GM12874 (cell line): ENCODE results near the gene PROX2.

Experiments used
- CTCF ChIP-seq: IDR thresholded peaks from 2 replicates; pipeline ENCODE4 v1.5.1; 2011; ENCODE audit warnings: low read depth, mild to moderate bottlenecking, control low read depth, low read length, moderate library complexity; ENCODE audit not compliant: insufficient read depth

Gene PROX2

GRCh38 chr14:74913393-74913910 is 37.5 kb upstream of the PROX2 start:
- TF ChIP-seq CTCF, result no peak

- no peak for TF ChIP-seq CTCF
These were observed 36.9 kb upstream of the PROX2 start for GRCh38 chr14:74912801-74913200.

GRCh38 chr14:74912111-74912510 is 36.2 kb upstream of the PROX2 start:
- TF ChIP-seq CTCF, result no peak

- TF ChIP-seq CTCF, result no peak
These were observed 35.8 kb upstream of the PROX2 start for GRCh38 chr14:74911704-74912103.

- no peak for TF ChIP-seq CTCF
These were observed 35.3 kb upstream of the PROX2 start for GRCh38 chr14:74911221-74911620.

- TF ChIP-seq CTCF, result no peak
These were observed 34.6 kb upstream of the PROX2 start for GRCh38 chr14:74910556-74910955.

GRCh38 chr14:74909911-74910310 is 34.0 kb upstream of the PROX2 start:
- TF ChIP-seq CTCF, result no peak
